ENCODE data around the gene NQO2. TPM values are rescaled to one million over a fixed set of nuclear protein-coding genes. Genes with fewer than 3 reads are reported as not detected.
"Not testable (repeated sequence)": the region's sequence is repeated elsewhere in the genome, so short reads cannot be mapped to it uniquely, and the experiment has no call there.

Gene NQO2
- total and polyA plus RNA-seq, 2 donors, result 16.4 to 21.7 TPM

DNA sequence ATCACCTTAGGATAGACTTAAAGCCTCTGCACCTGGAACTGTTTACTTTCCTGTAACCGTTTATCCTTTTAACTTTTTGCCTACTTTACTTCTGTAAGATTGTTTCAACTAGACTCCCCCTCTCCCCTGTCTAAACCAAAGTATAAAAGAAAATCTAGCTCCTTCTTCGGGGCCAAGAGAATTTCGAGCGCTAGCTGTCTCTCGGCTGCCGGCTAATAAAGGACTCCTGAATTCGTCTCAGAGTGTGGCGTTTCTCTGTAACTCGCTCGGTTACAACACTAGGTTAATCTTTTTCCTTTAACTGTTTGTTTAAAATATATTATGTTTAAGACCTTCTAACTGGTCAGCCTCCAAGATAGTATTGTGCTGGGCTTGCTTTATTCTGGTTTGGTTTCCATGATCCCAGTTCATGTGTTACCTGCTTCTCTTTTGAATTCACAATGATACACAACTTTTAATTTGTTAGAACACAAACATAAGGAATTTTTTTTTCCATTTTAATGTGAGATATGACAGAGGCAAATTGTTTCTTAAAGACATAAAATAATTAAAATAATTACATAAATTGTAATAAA lies 8.7 kb upstream of the NQO2 start:
- Histone ChIP-seq H3K27me3 (ENCODE audit: control insufficient read depth in 2 of 2, insufficient read depth in 1 of 2, low read length in 1 of 2) (no peaks in the 10 kb centered on the region), H3K4me1 (ENCODE audit: control insufficient read depth in 2 of 2, insufficient read depth in 2 of 2, low read length in 2 of 2) (peaks cover 0 to 24% of the 10 kb centered on the region in 2 donors), H3K4me3 (ENCODE audit: low read length in 2 of 2) (peak overlapping the region; percentile 79 to 94), H3K27ac (ENCODE audit: low read depth in 1 of 2, low read length in 1 of 2) (peak overlapping the region; percentile 99), H3K9me3 (ENCODE audit: control insufficient read depth in 2 of 2, insufficient read depth in 1 of 2, low read length in 1 of 2) (no peaks in the 10 kb centered on the region), H3K36me3 (ENCODE audit: control insufficient read depth in 2 of 2, insufficient read depth in 2 of 2, low read length in 1 of 2) (no peaks in the 10 kb centered on the region)
- peak in 2 of 9 donors; percentile 38 to 75 for DNase-seq (ENCODE audit: low read depth in 6 of 9, low spot score in 9 of 9)
- 2% methylated on average over 10 of the region's 10 CpGs for WGBS

DNA sequence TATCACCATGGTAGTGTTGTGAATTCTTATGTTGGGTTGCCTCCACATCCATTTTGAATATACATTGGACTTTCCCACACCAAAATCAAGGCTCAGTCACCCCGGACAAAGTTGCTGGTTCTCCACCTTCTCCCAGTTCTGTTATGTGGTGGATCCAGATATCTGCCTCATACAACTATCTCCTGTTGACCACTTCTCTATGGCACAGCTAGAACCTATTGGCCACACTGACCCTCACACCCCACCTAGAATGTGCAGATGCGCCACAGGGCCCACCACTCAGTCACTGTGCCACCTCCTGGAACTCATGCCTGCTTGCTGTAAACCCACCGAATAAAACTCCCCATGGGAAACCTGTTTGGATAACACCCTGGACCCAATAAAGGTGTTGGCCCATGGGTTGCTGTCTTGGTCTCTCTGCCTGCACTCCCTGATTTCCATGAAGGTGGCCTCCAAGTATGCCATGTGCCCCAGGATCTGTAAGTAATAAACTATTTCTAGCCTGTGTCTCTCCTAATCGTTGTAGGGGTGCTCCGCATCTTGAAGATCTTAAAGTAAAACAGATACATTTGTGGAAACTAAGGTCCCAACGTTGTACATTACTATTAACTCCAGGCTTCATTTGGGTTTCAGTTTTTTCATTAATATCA lies 7.2 kb upstream of the NQO2 start:
- H3K4me1 ChIP-seq (ENCODE audit: control insufficient read depth in 2 of 2, insufficient read depth in 2 of 2, low read length in 2 of 2), result peaks cover 0 to 24% of the 10 kb centered on the region in 2 donors
- H3K9me3 ChIP-seq (ENCODE audit: control insufficient read depth in 2 of 2, insufficient read depth in 1 of 2, low read length in 1 of 2), result no peaks in the 10 kb centered on the region
- DNase-seq (ENCODE audit: low read depth in 6 of 9, low spot score in 9 of 9), result no peak
- no peaks in the 10 kb centered on the region for H3K27me3 ChIP-seq (ENCODE audit: control insufficient read depth in 2 of 2, insufficient read depth in 1 of 2, low read length in 1 of 2)
- 82% methylated on average over 6 of the region's 6 CpGs for WGBS
- H3K4me3 ChIP-seq (ENCODE audit: low read length in 2 of 2), result no peak overlapping the region
- no peaks in the 10 kb centered on the region for H3K36me3 ChIP-seq (ENCODE audit: control insufficient read depth in 2 of 2, insufficient read depth in 2 of 2, low read length in 1 of 2)
- peak overlapping the region in 1 of 2 donors; percentile 18 for H3K27ac ChIP-seq (ENCODE audit: low read depth in 1 of 2, low read length in 1 of 2)

DNA sequence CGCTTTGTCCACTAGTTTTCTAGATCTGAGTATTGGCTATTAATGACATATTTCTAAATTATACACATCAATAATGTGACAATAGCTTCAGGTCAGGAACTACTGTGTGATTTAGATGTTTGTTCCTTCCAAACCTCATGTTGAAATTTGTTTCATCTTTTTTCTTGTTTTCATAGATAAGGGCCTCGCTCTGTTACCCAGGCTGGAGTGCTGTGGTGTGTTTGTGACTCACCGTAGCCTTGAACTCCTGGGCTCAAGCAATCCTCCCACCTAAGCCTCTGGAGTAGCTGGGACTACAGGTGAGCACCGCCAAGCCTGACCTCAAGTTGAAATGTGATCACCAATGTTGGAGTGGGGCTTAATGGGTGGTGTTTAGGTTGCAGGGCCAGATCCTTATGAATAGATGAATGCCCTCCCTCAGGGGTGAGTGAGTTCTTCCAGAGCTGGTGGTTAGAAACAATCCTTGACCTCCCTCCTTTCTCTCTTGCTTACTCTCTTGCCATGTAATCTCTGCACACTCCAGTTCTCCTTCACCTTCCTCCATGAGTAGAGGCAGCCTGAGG lies 5.9 kb upstream of the NQO2 start:
- no peak overlapping the region for H3K4me3 ChIP-seq (ENCODE audit: low read length in 2 of 2)
- no peaks in the 10 kb centered on the region for H3K9me3 ChIP-seq (ENCODE audit: control insufficient read depth in 2 of 2, insufficient read depth in 1 of 2, low read length in 1 of 2)
- peaks cover 2 to 19% of the 10 kb centered on the region in 2 donors for H3K4me1 ChIP-seq (ENCODE audit: control insufficient read depth in 2 of 2, insufficient read depth in 2 of 2, low read length in 2 of 2)
- H3K27me3 ChIP-seq (ENCODE audit: control insufficient read depth in 2 of 2, insufficient read depth in 1 of 2, low read length in 1 of 2), result peaks cover 0 to 2% of the 10 kb centered on the region in 2 donors
- no peaks in the 10 kb centered on the region for H3K36me3 ChIP-seq (ENCODE audit: control insufficient read depth in 2 of 2, insufficient read depth in 2 of 2, low read length in 1 of 2)
- DNase-seq (ENCODE audit: low read depth in 6 of 9, low spot score in 9 of 9), result no peak
- H3K27ac ChIP-seq (ENCODE audit: low read depth in 1 of 2, low read length in 1 of 2), result no peak overlapping the region
- 97% methylated on average over 4 of the region's 4 CpGs for WGBS

GRCh38 chr6:2998249-2998997 lies 1.3 kb upstream of the NQO2 start:
- WGBS, result under 1% methylated on average over 11 of the region's 16 CpGs
- peak overlapping the region in 1 of 2 donors; percentile 7 for H3K27ac ChIP-seq (ENCODE audit: low read depth in 1 of 2, low read length in 1 of 2)
- peak in 1 of 9 donors; percentile 44 for DNase-seq (ENCODE audit: low read depth in 6 of 9, low spot score in 9 of 9)
- not testable (repeated sequence) for H3K27me3 ChIP-seq (ENCODE audit: control insufficient read depth in 2 of 2, insufficient read depth in 1 of 2, low read length in 1 of 2); H3K36me3 ChIP-seq (ENCODE audit: control insufficient read depth in 2 of 2, insufficient read depth in 2 of 2, low read length in 1 of 2); H3K9me3 ChIP-seq (ENCODE audit: control insufficient read depth in 2 of 2, insufficient read depth in 1 of 2, low read length in 1 of 2)
- peak overlapping the region; percentile 3 to 59 for H3K4me3 ChIP-seq (ENCODE audit: low read length in 2 of 2)
- peaks cover 7 to 17% of the 10 kb centered on the region in 2 donors for H3K4me1 ChIP-seq (ENCODE audit: control insufficient read depth in 2 of 2, insufficient read depth in 2 of 2, low read length in 2 of 2)

DNA sequence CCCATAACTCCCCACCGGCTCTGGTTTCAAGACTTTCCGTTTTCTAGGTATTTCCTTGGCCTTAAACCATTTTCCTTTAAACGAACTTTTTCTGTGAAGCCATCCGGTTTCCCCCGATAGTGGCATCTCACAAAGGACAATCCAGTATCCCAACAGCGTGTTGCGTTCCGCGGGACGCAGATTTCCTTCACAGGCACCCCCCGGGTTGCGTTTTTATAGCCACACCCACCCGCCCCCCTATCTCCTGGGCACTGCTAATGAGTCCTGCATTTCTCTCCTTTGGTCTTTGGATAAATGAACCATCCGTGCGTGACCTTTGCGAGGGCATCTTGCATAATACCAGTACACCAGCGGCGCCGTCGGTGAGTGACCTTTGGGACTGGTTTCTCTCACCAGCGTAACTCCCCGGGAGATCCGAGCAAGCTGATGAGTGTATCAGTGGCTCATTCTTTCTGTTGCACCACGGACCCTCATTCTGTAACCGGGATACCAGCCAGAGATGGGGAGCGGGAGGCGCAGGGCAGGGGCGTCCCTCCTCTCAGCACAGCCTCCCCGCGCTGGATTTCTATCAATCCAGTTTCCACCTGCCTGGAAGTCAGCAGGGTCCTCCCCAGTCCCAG lies 586 bp upstream of the NQO2 start:
- Histone ChIP-seq H3K27ac (ENCODE audit: low read depth in 1 of 2, low read length in 1 of 2) (peak overlapping the region; percentile 10 to 44), H3K27me3 (ENCODE audit: control insufficient read depth in 2 of 2, insufficient read depth in 1 of 2, low read length in 1 of 2) (peaks cover 0 to 8% of the 10 kb centered on the region in 2 donors), H3K4me1 (ENCODE audit: control insufficient read depth in 2 of 2, insufficient read depth in 2 of 2, low read length in 2 of 2) (peaks cover 7 to 17% of the 10 kb centered on the region in 2 donors), H3K36me3 (ENCODE audit: control insufficient read depth in 2 of 2, insufficient read depth in 2 of 2, low read length in 1 of 2) (no peaks in the 10 kb centered on the region), H3K9me3 (ENCODE audit: control insufficient read depth in 2 of 2, insufficient read depth in 1 of 2, low read length in 1 of 2) (no peaks in the 10 kb centered on the region), H3K4me3 (ENCODE audit: low read length in 2 of 2) (peak overlapping the region; percentile 59 to 72)
- under 1% methylated on average over 30 of the region's 30 CpGs for WGBS
- peak in 2 of 9 donors; percentile 14 to 25 for DNase-seq (ENCODE audit: low read depth in 6 of 9, low spot score in 9 of 9)

- Histone ChIP-seq H3K4me1 (ENCODE audit: control insufficient read depth in 2 of 2, insufficient read depth in 2 of 2, low read length in 2 of 2) (peaks cover 7 to 17% of the 10 kb centered on the region in 2 donors), H3K36me3 (ENCODE audit: control insufficient read depth in 2 of 2, insufficient read depth in 2 of 2, low read length in 1 of 2) (peaks cover 4 to 5% of the 10 kb centered on the region in 2 donors), H3K27me3 (ENCODE audit: control insufficient read depth in 2 of 2, insufficient read depth in 1 of 2, low read length in 1 of 2) (peaks cover 0 to 8% of the 10 kb centered on the region in 2 donors), H3K9me3 (ENCODE audit: control insufficient read depth in 2 of 2, insufficient read depth in 1 of 2, low read length in 1 of 2) (no peaks in the 10 kb centered on the region), H3K4me3 (ENCODE audit: low read length in 2 of 2) (no peak overlapping the region), H3K27ac (ENCODE audit: low read depth in 1 of 2, low read length in 1 of 2) (no peak overlapping the region)
- no peak for DNase-seq (ENCODE audit: low read depth in 6 of 9, low spot score in 9 of 9)
- 98% methylated on average over 11 of the region's 11 CpGs for WGBS
These were observed 1.6 kb downstream of the NQO2 start for GRCh38 chr6:3001146-3001772.

DNA sequence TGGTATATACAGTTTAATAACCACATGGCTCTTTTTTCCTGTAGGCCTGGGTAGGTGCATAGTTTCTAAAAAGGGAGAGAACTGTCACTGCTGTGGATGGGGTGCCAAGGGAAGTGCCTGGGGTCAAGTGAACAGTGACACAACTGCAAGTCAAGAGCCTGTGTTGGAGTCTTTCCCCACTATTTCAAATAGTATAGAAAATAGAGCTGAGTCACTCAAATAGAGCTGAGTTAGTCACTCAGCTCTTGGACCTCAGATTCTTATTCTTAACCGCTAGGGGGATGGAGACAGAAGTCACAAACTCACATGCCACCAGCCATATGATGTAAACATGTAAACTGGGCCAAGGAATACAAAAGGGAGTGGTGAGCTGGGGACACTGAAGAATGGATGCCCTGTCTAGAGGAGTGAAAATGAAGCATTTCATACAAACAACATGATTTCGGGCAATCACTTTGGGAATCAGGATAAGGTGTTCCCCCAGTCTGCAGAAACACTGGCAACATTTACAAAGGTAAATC lies 2.1 kb downstream of the NQO2 start:
- Histone ChIP-seq H3K27me3 (ENCODE audit: control insufficient read depth in 2 of 2, insufficient read depth in 1 of 2, low read length in 1 of 2) (peaks cover 0 to 8% of the 10 kb centered on the region in 2 donors), H3K36me3 (ENCODE audit: control insufficient read depth in 2 of 2, insufficient read depth in 2 of 2, low read length in 1 of 2) (peaks cover 7 to 9% of the 10 kb centered on the region in 2 donors), H3K4me3 (ENCODE audit: low read length in 2 of 2) (no peak overlapping the region), H3K27ac (ENCODE audit: low read depth in 1 of 2, low read length in 1 of 2) (no peak overlapping the region), H3K4me1 (ENCODE audit: control insufficient read depth in 2 of 2, insufficient read depth in 2 of 2, low read length in 2 of 2) (peaks cover 7 to 17% of the 10 kb centered on the region in 2 donors), H3K9me3 (ENCODE audit: control insufficient read depth in 2 of 2, insufficient read depth in 1 of 2, low read length in 1 of 2) (no peaks in the 10 kb centered on the region)
- DNase-seq (ENCODE audit: low read depth in 6 of 9, low spot score in 9 of 9), result peak in 5 of 9 donors; percentile 47 to 78 (median 56)
- 54% methylated on average over 2 of the region's 2 CpGs for WGBS

- H3K4me3 ChIP-seq (ENCODE audit: low read length in 2 of 2); H3K27me3 ChIP-seq (ENCODE audit: control insufficient read depth in 2 of 2, insufficient read depth in 1 of 2, low read length in 1 of 2); H3K9me3 ChIP-seq (ENCODE audit: control insufficient read depth in 2 of 2, insufficient read depth in 1 of 2, low read length in 1 of 2); H3K27ac ChIP-seq (ENCODE audit: low read depth in 1 of 2, low read length in 1 of 2); DNase-seq (ENCODE audit: low read depth in 6 of 9, low spot score in 9 of 9): not testable (repeated sequence)
- Histone ChIP-seq H3K4me1 (ENCODE audit: control insufficient read depth in 2 of 2, insufficient read depth in 2 of 2, low read length in 2 of 2) (peaks cover 7 to 17% of the 10 kb centered on the region in 2 donors), H3K36me3 (ENCODE audit: control insufficient read depth in 2 of 2, insufficient read depth in 2 of 2, low read length in 1 of 2) (peaks cover 10 to 13% of the 10 kb centered on the region in 2 donors)
- 86% methylated on average over 4 of the region's 5 CpGs for WGBS
These were observed 3.5 kb downstream of the NQO2 start for GRCh38 chr6:3003226-3003625.

Data from thymus (tissue), 11 donors.